Activated naive CD4-positive, alpha-beta T cell treated with anti-CD3 and anti-CD28 coated beads, Interleukin-2, amount 10 ng/mL, durations not matched to agents 7 days and 5 days (primary cell): Measurements from ENCODE around the gene SYNC.

Source experiments
- CTCF ChIA-PET: fragments of 350-600 bp; sonication (Branson Sonifier 250); formaldehyde crosslinking; loops from one replicate; lab custom pipeline; 2021; ENCODE audit warnings: antibody characterized with exemption; lab: Charles Lee
- DNase-seq: peaks from one replicate; pipeline ENCODE4 v3.0.0-alpha.2; 2020
- H3K27ac Mint-ChIP-seq: one replicate; pipeline ENCODE4 v1.8.0; 2021; ENCODE audit warnings: mild to moderate bottlenecking, moderate library complexity, mixed read lengths
- H3K27me3 Mint-ChIP-seq: one replicate; pipeline ENCODE4 v1.8.0; 2021; ENCODE audit warnings: mild to moderate bottlenecking, mixed read lengths
- H3K36me3 Mint-ChIP-seq: one replicate; pipeline ENCODE4 v1.8.0; 2021; ENCODE audit warnings: mixed read lengths
- H3K4me1 Mint-ChIP-seq: one replicate; pipeline ENCODE4 v1.8.0; 2021; ENCODE audit warnings: mixed read lengths
- H3K4me3 Mint-ChIP-seq: one replicate; pipeline ENCODE4 v1.8.0; 2021; ENCODE audit warnings: mild to moderate bottlenecking, moderate library complexity, mixed read lengths
- H3K9me3 Mint-ChIP-seq: one replicate; pipeline ENCODE4 v1.8.0; 2021; ENCODE audit warnings: mixed read lengths

Gene SYNC

DNA sequence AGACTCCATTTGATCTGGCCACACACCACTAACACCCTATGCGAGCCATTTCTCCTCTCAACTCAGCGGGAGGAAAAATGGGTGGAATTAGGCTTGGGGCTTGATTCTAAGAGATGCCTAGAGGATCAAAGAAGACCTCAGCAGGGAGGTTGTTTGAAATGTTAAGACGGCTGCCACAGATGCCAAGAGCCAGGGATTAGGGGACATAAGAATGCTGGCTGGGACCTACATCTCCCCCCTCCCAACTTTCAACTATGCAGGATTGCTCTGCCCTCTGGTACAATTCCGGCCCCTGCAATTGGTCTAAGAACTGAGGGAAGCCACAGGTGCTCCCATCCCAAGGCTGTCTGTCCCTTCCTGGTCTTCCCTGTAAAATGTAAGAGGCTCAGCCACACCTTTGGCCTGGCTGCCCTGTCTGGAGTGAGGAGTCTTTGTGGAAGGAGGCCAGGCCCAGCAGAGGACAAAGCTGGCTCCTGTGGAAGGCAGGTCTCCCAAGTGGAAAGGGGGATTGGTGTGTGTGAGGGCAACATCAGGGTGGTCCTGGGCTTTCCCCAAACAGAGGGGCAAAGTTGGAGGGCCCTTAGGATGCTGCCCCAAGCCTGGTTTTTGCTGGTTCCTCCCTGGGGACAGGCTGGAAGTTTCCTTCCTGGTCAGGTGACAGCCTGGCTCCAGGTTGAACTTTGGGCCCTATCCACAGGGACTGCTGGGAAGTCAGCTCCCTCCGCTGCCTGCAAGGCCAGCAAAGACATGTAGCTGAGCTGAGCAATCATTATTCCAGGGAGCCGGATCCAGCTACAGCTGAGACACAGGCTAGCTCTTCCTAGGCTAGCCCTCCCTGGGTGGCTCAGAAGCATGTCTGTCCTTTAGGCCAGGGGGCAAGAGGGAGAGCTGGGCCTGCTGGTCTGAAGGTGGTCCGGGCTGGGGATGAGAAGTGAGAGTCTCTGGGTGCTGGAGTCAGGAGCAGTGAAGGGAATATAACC is 34.5 kb upstream of the SYNC start:
- no peak overlapping the region for H3K4me3 Mint-ChIP-seq
- CTCF ChIA-PET, result no interaction called here
- H3K27me3 Mint-ChIP-seq, result peaks cover 46% of the 10 kb centered on the region
- H3K9me3 Mint-ChIP-seq, result no peaks in the 10 kb centered on the region
- peaks cover 2% of the 10 kb centered on the region for H3K4me1 Mint-ChIP-seq
- no peaks in the 10 kb centered on the region for H3K36me3 Mint-ChIP-seq
- DNase-seq, result no peak
- no peak overlapping the region for H3K27ac Mint-ChIP-seq

DNA sequence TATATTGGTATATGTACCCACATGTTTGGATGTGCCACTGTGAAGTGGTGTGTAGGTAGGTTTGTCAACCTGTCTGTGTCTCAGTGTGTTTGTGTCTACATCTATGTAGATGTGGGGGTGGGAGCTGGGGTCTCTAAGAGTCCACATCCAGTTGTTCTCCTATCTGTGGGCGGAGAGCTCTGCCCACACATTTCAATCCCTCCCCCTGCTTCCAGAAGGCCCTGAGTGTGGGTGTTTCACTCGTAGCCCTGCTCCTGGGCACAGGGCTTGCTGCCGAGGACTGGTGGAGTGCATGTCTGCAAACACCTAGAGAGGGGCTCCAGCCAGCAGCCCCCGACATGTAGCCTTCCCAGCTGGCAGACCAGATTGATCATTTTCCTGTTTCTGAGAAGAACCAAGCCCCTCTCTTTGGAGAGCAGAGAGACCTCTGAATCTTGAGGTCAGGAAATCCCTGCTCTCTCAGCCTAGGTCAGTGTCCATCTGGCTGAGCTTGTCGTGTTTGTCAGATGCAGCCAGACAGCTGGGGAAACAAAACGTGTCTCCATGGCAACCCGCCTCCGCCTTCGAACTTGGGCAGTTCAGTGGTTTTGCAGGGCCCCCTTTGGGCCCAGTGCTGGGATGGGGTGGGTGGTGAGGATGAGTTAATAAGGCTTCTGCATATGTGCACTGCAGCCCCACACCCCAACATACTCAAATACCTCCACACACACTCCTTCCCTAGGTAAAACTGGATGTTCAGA is 31.2 kb upstream of the SYNC start:
- no peak overlapping the region for H3K27ac Mint-ChIP-seq
- H3K36me3 Mint-ChIP-seq, result no peaks in the 10 kb centered on the region
- H3K9me3 Mint-ChIP-seq, result no peaks in the 10 kb centered on the region
- no peak for DNase-seq
- peaks cover 34% of the 10 kb centered on the region for H3K27me3 Mint-ChIP-seq
- H3K4me3 Mint-ChIP-seq, result no peak overlapping the region
- peaks cover 11% of the 10 kb centered on the region for H3K4me1 Mint-ChIP-seq
- CTCF ChIA-PET, result interaction anchor here (1.6 kb wide), 1 partner anchor 39 kb away, joined by 3 read pairs; no protein-coding TSS in a partner anchor

DNA sequence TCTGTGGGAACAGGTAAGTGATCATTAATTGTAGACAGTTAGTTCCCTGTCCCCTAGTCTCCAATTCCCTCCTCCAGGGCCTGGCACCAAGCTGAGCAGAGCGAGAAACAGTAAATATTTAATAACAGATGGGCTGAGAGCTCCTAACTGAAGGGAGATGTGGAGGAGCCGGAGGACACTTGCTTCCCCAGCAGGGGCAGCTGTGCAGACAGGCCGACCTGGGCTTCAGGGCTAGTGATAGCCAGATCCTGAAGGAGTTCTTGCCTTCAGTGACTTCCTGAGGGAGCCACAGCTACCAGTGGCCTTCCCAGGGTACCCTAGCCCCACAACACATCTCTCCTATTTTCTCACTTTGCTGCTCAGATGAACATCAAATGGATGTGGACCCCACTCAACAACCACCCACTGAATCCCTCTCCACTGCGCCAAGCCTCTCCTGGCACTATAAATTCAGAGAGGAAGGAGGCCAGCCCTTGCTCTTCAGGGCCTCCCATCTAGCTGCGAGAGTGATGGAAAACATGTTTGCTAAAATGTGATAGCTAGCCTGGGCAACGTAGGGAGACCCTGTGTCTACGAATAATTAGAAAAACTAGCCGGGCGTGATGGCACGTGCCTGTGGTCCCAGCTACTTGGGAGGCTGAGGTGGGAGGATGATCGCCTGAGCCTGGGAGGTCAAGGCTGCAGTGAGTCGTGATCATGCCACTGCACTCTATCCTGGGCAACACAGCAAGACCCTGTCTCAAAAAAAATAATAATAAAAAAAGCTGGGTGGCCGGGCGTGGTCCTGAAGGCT is 26.9 kb upstream of the SYNC start:
- Mint-ChIP-seq H3K36me3 (no peaks in the 10 kb centered on the region), H3K27me3 (peaks cover 33% of the 10 kb centered on the region), H3K4me1 (peaks cover 29% of the 10 kb centered on the region), H3K9me3 (no peaks in the 10 kb centered on the region), H3K27ac (no peak overlapping the region), H3K4me3 (no peak overlapping the region)
- no peak for DNase-seq
- CTCF ChIA-PET, result interaction anchor here (1.6 to 5.1 kb wide), 2 partner anchors 17 to 44 kb away, joined by 4 to 23 read pairs; no protein-coding TSS in a partner anchor

DNA sequence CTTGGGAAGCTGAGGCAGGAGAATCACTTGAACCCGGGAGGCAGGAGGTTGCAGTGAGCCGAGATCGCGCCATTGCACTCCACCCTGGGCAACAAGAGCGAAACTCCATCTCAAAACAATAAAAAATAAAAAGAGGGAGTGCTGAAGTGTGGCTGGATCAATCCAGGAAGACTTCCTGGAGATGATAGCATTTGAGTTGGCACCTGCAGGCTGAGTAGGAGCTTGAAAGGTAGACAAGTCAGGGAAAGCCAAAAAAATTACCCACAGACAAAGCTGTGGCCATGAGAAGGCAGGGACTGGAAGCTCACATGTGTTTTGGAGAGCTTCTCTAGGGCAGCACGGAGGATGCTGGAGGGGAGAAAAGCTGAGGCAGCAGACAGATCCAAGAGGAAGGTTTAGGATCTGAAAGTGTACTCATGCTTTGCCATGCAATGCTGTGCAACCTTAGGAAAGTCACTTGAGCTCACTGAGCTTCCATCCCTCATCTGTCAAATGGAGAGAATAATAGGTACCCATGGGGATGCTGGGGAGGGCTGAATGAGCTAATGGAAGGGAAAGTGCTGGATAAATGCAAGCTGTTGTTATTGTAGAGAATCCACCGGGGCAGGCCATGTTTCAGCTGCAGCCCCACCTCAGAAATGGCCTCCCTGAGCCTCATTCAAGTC is 26.0 kb upstream of the SYNC start:
- no peaks in the 10 kb centered on the region for H3K9me3 Mint-ChIP-seq
- H3K27me3 Mint-ChIP-seq, result peaks cover 29% of the 10 kb centered on the region

DNA sequence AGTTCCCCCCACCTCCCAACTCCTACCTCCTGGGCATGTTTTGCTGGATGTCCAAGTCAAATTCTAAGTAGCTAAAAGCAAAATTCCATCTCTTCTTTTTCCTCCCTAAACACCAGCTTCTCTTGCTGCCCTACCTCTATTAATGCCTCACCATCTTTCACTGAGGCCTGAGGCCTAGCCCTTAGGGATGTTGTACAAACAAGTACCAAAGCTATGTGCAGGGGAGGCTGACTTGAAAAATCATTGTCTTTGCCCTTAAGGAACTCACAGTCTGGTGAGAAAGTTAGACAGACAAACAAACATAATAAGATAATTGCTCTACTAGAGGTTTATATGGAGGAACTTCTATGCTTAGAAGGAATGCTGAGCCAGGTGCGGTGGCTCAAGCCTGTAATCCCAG is 25.3 kb upstream of the SYNC start:
- CTCF ChIA-PET, result interaction anchor here (0.9 to 5.1 kb wide), 3 partner anchors 14 to 45 kb away, joined by 3 to 23 read pairs (median 3); no protein-coding TSS in a partner anchor
- H3K27me3 Mint-ChIP-seq, result peaks cover 29% of the 10 kb centered on the region
- no peak overlapping the region for H3K27ac Mint-ChIP-seq
- DNase-seq, result no peak
- H3K9me3 Mint-ChIP-seq, result no peaks in the 10 kb centered on the region
- no peak overlapping the region for H3K4me3 Mint-ChIP-seq
- H3K36me3 Mint-ChIP-seq, result no peaks in the 10 kb centered on the region
- H3K4me1 Mint-ChIP-seq, result peaks cover 30% of the 10 kb centered on the region

More for the DNA sequence above, 26.0 kb upstream of the SYNC start:
- CTCF ChIA-PET, result interaction anchor here (1.2 to 5.1 kb wide), 3 partner anchors 14 to 45 kb away, joined by 3 to 23 read pairs (median 4); no protein-coding TSS in a partner anchor
- Mint-ChIP-seq H3K36me3 (no peaks in the 10 kb centered on the region), H3K4me1 (peaks cover 30% of the 10 kb centered on the region), H3K27ac (no peak overlapping the region), H3K4me3 (no peak overlapping the region)
- DNase-seq, result no peak

DNA sequence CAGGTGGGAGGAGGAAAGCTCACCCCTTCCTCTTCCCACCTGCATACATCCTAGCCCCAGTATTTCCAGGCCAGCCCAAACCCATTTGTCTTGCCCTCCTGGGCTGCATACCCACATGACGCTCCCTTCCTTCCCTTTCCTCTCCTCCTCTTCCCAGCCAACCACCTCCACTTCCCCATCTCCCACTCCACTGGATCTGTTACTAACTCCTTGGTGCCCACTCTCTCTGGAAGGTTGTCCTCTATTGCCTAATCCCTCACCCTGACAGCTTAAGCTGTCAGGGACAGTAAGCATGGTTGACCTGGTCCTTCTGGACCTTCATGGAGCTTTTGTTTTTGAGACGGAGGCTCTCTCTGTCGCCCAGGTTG is 23.0 kb upstream of the SYNC start:
- Mint-ChIP-seq H3K27ac (no peak overlapping the region), H3K4me3 (no peak overlapping the region), H3K27me3 (peaks cover 47% of the 10 kb centered on the region), H3K36me3 (no peaks in the 10 kb centered on the region), H3K4me1 (peaks cover 21% of the 10 kb centered on the region), H3K9me3 (no peaks in the 10 kb centered on the region)
- DNase-seq, result no peak
- CTCF ChIA-PET, result interaction anchor here (2.1 kb wide), 1 partner anchor 13 kb away, joined by 9 read pairs; no protein-coding TSS in a partner anchor

DNA sequence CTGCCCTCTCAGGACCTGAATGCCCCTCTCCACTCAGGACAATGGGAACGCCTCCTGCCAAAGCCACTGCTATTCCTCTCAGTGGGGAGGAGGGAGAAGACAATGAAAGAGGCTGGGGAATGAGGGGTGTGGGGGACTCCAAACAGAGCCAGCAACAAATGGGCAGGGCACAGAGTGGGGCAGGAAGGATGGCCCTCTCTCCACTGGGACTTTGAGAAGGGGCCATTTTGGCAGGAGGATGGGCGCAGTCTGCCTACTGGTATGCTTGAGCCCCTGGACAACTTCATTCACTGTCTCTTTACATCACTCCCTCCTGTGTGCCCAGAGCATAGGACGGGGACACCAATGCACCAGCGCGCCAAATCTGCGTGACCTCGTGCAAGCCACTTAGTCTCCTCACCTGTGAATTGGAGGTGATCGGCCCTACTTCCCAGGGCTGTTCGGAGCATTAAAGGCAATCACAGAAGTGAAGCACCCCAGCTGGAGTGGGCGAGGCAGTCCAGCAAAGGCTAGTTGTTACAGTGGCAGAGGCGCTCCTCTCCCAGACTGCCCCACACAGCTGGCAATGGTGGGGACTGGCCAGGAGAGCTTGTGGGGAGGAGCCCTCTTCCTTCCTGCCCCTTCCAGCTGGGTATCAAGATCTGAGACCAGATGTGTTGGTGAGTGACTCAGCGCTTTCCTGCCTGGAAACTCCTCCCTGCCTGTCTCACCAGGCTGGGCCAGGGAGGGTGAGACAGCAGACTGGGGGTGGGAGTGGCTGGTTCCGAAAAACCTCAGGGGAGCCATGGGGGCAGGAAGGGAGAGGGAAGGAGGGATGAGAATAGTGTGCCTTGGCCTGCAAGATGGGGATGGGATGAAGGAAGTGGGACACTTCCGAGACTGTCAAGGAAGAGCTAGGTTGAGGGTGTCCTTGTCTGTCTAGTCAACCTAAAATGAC is 22.4 kb upstream of the SYNC start:
- DNase-seq, result peak; percentile 54
- H3K27ac Mint-ChIP-seq, result peak overlapping the region; percentile 42
- peaks cover 50% of the 10 kb centered on the region for H3K27me3 Mint-ChIP-seq
- no peaks in the 10 kb centered on the region for H3K9me3 Mint-ChIP-seq
- no peak overlapping the region for H3K4me3 Mint-ChIP-seq
- H3K36me3 Mint-ChIP-seq, result no peaks in the 10 kb centered on the region
- CTCF ChIA-PET, result interaction anchor here (2.1 kb wide), 1 partner anchor 12 kb away, joined by 9 read pairs; no protein-coding TSS in a partner anchor
- peaks cover 19% of the 10 kb centered on the region for H3K4me1 Mint-ChIP-seq

DNA sequence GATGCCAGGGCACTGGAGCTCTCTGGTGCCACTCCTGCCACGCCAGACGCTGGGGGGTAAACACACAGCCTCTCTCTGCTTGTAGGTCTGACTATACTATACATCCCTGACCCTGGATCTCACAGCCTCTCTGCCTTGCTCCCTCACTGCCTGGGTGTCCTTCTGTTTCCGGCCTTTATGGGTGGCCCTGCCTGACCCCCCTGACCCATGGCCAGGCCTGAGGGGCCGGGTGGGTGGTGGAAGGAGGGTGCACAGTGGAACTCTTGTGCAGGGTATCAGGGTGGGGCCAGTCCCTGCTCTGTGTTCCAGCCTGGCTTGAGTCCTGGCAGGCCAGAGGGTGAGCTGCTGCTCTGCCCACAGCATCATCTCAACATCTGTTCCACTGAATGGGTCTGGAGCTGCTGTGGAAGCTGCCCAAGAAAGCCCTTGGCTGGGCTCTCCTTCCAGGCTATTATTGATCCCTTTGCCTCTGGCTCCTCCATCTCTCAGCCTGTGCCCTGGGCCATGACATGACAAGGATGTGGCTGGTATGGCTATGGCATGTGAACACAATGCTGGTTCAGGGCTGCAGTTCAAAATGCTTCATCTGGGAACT is 17.2 kb upstream of the SYNC start:
- no peak overlapping the region for H3K27ac Mint-ChIP-seq
- peaks cover 63% of the 10 kb centered on the region for H3K27me3 Mint-ChIP-seq
- no peak overlapping the region for H3K4me3 Mint-ChIP-seq
- CTCF ChIA-PET, result no interaction called here
- peaks cover 17% of the 10 kb centered on the region for H3K4me1 Mint-ChIP-seq
- H3K9me3 Mint-ChIP-seq, result no peaks in the 10 kb centered on the region
- no peak for DNase-seq
- H3K36me3 Mint-ChIP-seq, result no peaks in the 10 kb centered on the region

DNA sequence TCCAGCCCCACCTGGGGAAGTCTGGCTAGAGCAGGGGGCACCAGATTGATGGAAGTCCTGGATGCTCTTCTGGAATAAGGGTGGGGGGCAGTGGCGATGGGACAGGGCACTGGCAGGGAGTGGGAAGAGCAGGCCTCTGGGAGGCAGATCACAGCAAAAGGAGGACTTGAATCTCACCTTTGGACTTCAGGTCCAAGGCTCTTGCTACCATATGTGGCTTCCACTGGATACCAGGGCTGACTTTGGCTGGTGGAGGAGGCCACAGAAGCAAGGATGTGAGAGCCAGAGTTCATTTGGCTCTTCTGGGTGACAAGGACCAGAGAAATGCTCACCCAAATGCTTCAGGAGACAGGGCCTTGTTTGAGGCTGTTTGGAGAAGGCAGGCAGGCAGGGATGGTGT is 16.0 kb upstream of the SYNC start:
- H3K9me3 Mint-ChIP-seq, result no peaks in the 10 kb centered on the region
- no peak overlapping the region for H3K4me3 Mint-ChIP-seq
- H3K27me3 Mint-ChIP-seq, result peaks cover 63% of the 10 kb centered on the region
- no peak overlapping the region for H3K27ac Mint-ChIP-seq
- CTCF ChIA-PET, result interaction anchor here (1.5 to 10.7 kb wide), 2 partner anchors 55 to 198 kb away, joined by 3 to 204 read pairs; no protein-coding TSS in a partner anchor
- H3K4me1 Mint-ChIP-seq, result peaks cover 12% of the 10 kb centered on the region
- no peak for DNase-seq
- H3K36me3 Mint-ChIP-seq, result no peaks in the 10 kb centered on the region

DNA sequence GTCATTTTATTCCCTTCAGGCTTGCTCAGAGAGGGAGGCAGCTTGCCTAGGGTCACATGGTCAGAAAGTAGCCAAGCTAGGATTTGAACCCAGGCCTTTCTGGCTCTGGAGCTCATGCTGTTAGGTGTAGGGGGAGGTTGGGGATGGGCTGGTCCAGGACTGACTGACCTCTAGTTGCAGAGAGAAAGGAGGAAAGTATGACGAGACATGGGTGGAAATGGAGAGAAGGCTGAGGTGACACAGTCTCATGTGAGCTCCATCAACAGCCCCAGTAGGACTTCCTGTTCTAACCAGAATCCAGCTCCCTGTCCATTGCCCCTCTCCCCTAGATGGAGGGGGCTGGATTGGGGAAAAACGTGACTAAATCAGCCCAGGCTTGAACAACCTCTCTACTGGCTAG is 15.5 kb upstream of the SYNC start:
- Mint-ChIP-seq H3K4me3 (no peak overlapping the region), H3K27me3 (peaks cover 68% of the 10 kb centered on the region), H3K9me3 (no peaks in the 10 kb centered on the region), H3K27ac (peak overlapping the region; percentile 67), H3K36me3 (no peaks in the 10 kb centered on the region), H3K4me1 (peaks cover 12% of the 10 kb centered on the region)
- CTCF ChIA-PET, result interaction anchor here (0.9 to 10.7 kb wide), 4 partner anchors 24 to 198 kb away, joined by 3 to 204 read pairs (median 3); no protein-coding TSS in a partner anchor
- no peak for DNase-seq

DNA sequence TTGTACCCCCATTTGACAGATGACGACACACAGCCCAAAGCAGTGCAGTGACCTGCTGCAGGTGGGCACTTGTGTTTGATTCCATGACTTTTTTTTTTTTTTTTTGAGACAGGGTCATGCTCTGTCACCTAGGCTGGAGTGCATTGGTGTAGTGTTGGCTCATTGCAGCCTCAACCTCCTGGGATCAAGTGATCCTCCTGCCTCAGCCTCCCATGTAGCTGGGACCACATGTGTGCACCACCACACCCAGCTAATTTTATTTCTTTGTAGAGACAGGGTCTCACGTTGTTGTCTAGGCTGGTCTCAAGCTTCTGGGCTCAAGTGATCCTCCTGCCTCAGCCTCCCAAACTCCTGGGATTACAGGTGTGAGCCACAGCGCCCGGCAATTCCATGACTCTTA is 14.9 kb upstream of the SYNC start:
- CTCF ChIA-PET, result interaction anchor here (0.9 to 10.7 kb wide), 4 partner anchors 25 to 197 kb away, joined by 3 to 204 read pairs (median 3); no protein-coding TSS in a partner anchor
- Mint-ChIP-seq H3K4me1 (peaks cover 12% of the 10 kb centered on the region), H3K36me3 (no peaks in the 10 kb centered on the region), H3K27ac (no peak overlapping the region), H3K9me3 (no peaks in the 10 kb centered on the region), H3K4me3 (no peak overlapping the region), H3K27me3 (peaks cover 70% of the 10 kb centered on the region)
- no peak for DNase-seq
